DOHH2 (cell line): ENCODE data around the gene PPP6C.
"Not testable (repeated sequence)": the region's sequence is repeated elsewhere in the genome, so short reads cannot be mapped to it uniquely, and the experiment has no call there.

Experiments used
- CTCF ChIP-seq: fragments of 200-600 bp; sonication (generic); IDR thresholded peaks from one replicate; pipeline ENCODE4 v1.5.1; 2014; ENCODE audit warnings: antibody characterized with exemption, mild to moderate bottlenecking, low read depth, low read length; ENCODE audit not compliant: poor library complexity, severe bottlenecking
- EZH2phosphoT487 ChIP-seq: fragments of 200-600 bp; sonication (generic); IDR thresholded peaks from 2 replicates; pipeline ENCODE4 v1.6.1; 2017; ENCODE audit warnings: borderline replicate concordance, mild to moderate bottlenecking, antibody characterized with exemption, low read length, moderate library complexity, mixed read lengths

- not testable (repeated sequence) for TF ChIP-seq CTCF, EZH2phosphoT487
Observed at GRCh38 chr9:125108541-125108940, 81.1 kb downstream of the PPP6C start.
